ENCODE data around the gene SIMC1. TPM values are rescaled to one million over a fixed set of nuclear protein-coding genes. Genes with fewer than 3 reads are reported as not detected.

The SIMC1 gene
- total RNA-seq, 1 experiment from 2014 or later, result 19.2 TPM

GRCh38 chr5:176388003-176388443, 149.8 kb downstream of the SIMC1 start:
- TF ChIP-seq REST (IDR thresholded peaks at IDR 0.05; ENCODE audit: insufficient read depth in 1 of 2, low read depth in 2 of 2, low read length in 1 of 2), result no peak
- no peak; the same call in 1 of the 2 replicates for TF ChIP-seq SIN3A (IDR thresholded peaks at IDR 0.05; ENCODE audit: borderline replicate concordance, insufficient read depth, low read depth, low read length)
- TF ChIP-seq POLR2AphosphoS5 (IDR thresholded peaks at IDR 0.05; ENCODE audit: low read depth, low read length), result no peak
- TF ChIP-seq TCF7L2 (IDR thresholded peaks at IDR 0.05; ENCODE audit: low read depth, low read length), result no peak
- TF ChIP-seq CTCF (IDR thresholded peaks at IDR 0.05), result no peak
- no peaks in the 10 kb centered on the region for H3K9me3 ChIP-seq (ENCODE audit: control insufficient read depth, insufficient read depth, low read depth, low read length)

GRCh38 chr5:176388444-176389134, 150.4 kb downstream of the SIMC1 start, which contains the start of the genes HIGD2A and NOP16:
HIGD2A (plus strand) TSS chr5:176388751; CDS start chr5:176388820, 69 bp downstream.
NOP16 (minus strand) TSS chr5:176388598; CDS start chr5:176388539, 59 bp downstream.
- H3K4me1 ChIP-seq (ENCODE audit: control insufficient read depth, insufficient read depth, low read length), result peaks cover 17% of the 10 kb centered on the region
- no peaks in the 10 kb centered on the region for H3K9me3 ChIP-seq (ENCODE audit: control insufficient read depth, insufficient read depth, low read depth, low read length)
- no peaks in the 10 kb centered on the region for H3K27me3 ChIP-seq (ENCODE audit: control insufficient read depth, insufficient read depth, low read length)
- peak within 1 kb of the TSS; percentile 76 to 94 for H3K4me3 ChIP-seq (ENCODE audit: low read depth in 2 of 2, low read length in 2 of 2)
- no TSS peak for BruUV-seq (replicated peaks)
- ChIA-PET POLR2A (no interaction called here), CTCF (no interaction called here)
- TF ChIP-seq TCF7L2 (IDR thresholded peaks at IDR 0.05; ENCODE audit: low read depth, low read length), result no peak
- TF ChIP-seq POLR2AphosphoS5 (IDR thresholded peaks at IDR 0.05; ENCODE audit: low read depth, low read length), result peak; percentile 87
- TF ChIP-seq SIN3A (IDR thresholded peaks at IDR 0.05; ENCODE audit: borderline replicate concordance, insufficient read depth, low read depth, low read length), result peak; percentile 95
- peak within 1 kb of the TSS; percentile 100 for H3K27ac ChIP-seq (ENCODE audit: low read length)
- peak; percentile 98 for DNase-seq (ENCODE audit: low read depth, low spot score)
- in situ Hi-C loops (cut with HindIII; ENCODE audit: low pct_unique_long_range_greater_than_20kb, low sequenced_read_pairs), result no loop called here
- intact Hi-C loops (cut with micrococcal nuclease; ENCODE audit: unreplicated experiment), result loop anchor here (2.0 kb wide), 1 partner anchor 64 kb away; no protein-coding TSS in a partner anchor
- ATAC-seq, result peak; percentile 94
- H3K36me3 ChIP-seq (ENCODE audit: control insufficient read depth, insufficient read depth, low read length), result peaks cover 23% of the 10 kb centered on the region

More at GRCh38 chr5:176388003-176388443, 149.8 kb downstream of the SIMC1 start:
- POLR2A ChIA-PET, result no interaction called here
- peak; percentile 10 for ATAC-seq
- Histone ChIP-seq H3K27ac (ENCODE audit: low read length) (peak overlapping the region; percentile 100), H3K36me3 (ENCODE audit: control insufficient read depth, insufficient read depth, low read length) (peaks cover 26% of the 10 kb centered on the region), H3K4me3 (ENCODE audit: low read depth in 2 of 2, low read length in 2 of 2) (peak overlapping the region; percentile 76 to 94), H3K4me1 (ENCODE audit: control insufficient read depth, insufficient read depth, low read length) (peaks cover 17% of the 10 kb centered on the region), H3K27me3 (ENCODE audit: control insufficient read depth, insufficient read depth, low read length) (no peaks in the 10 kb centered on the region)
- intact Hi-C loops (cut with micrococcal nuclease; ENCODE audit: unreplicated experiment) (loop anchor here (2.0 kb wide), 1 partner anchor 63 kb away; no protein-coding TSS in a partner anchor), in situ Hi-C loops (cut with HindIII; ENCODE audit: low pct_unique_long_range_greater_than_20kb, low sequenced_read_pairs) (no loop called here)
- BruUV-seq (replicated peaks), result no TSS peak
- CTCF ChIA-PET, result no interaction called here
- DNase-seq (ENCODE audit: low read depth, low spot score), result no peak

Measured in Panc1 (cell line).